Body of pancreas (tissue), 4 donors: Measurements from ENCODE around the gene ZMYND11.

Experiments
- POLR2A ChIP-seq, 3 donors: fragments of 450-650 bp; IDR thresholded peaks; one replicate each; pipeline ENCODE4 v1.6.1; 2016; ENCODE audit warnings: antibody characterized with exemption in 3 of 3, mild to moderate bottlenecking in 2 of 3
- TF ChIP-seq, protein P1 (sequence below), 7 experiments: fragments of 450-650 bp in 4 of 7; fragments of 200-600 bp in 3 of 7; sonication (generic) in 3 of 7; IDR thresholded peaks; one replicate each; pipeline ENCODE4 v1.5.1; 2016 to 2019; ENCODE audit warnings: antibody characterized with exemption in 7 of 7

DNA sequence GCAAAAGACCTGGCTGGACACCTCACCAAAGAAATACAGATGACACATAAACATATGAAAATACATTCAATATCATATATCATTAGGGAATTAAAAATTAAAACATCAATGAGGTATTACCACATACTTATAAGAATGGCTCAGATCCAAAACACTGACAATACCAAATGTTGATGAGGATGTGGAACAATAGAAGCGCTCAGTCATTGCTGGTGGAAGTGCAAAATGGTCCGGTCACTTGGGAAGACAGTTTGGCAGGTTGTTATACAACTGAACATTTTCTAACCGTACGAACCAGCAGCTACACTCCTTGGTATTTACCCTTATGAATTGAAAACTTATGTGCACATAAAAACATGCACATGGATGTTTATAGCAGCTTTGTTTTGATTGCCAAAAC is 38.5 kb downstream of the ZMYND11 start:
- TF ChIP-seq, protein P1, sequence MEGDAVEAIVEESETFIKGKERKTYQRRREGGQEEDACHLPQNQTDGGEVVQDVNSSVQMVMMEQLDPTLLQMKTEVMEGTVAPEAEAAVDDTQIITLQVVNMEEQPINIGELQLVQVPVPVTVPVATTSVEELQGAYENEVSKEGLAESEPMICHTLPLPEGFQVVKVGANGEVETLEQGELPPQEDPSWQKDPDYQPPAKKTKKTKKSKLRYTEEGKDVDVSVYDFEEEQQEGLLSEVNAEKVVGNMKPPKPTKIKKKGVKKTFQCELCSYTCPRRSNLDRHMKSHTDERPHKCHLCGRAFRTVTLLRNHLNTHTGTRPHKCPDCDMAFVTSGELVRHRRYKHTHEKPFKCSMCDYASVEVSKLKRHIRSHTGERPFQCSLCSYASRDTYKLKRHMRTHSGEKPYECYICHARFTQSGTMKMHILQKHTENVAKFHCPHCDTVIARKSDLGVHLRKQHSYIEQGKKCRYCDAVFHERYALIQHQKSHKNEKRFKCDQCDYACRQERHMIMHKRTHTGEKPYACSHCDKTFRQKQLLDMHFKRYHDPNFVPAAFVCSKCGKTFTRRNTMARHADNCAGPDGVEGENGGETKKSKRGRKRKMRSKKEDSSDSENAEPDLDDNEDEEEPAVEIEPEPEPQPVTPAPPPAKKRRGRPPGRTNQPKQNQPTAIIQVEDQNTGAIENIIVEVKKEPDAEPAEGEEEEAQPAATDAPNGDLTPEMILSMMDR (IDR thresholded peaks at IDR 0.05) = no peak
- no peak for TF ChIP-seq POLR2A (IDR thresholded peaks at IDR 0.05)
